NOMO-1 treated with dmso at 0.1 percent for 144 hours (cell line): ENCODE results near the gene LCLAT1.

Source experiments
- DNase-seq: peaks from one replicate; lab custom pipeline; 2025; ENCODE audit not compliant: unreplicated experiment; lab: John Stamatoyannopoulos, UW

LCLAT1 gene

GRCh38 chr2:30663806-30664205, 216.8 kb downstream of the LCLAT1 start:
- DNase-seq: no peak

- no peak for DNase-seq
These were observed 217.8 kb downstream of the LCLAT1 start for GRCh38 chr2:30664761-30665358.

- no peak for DNase-seq
These were observed 218.8 kb downstream of the LCLAT1 start for GRCh38 chr2:30665761-30666265.

- no peak for DNase-seq
These were observed 219.3 kb downstream of the LCLAT1 start for GRCh38 chr2:30666266-30666874.

- no peak for DNase-seq
These were observed 223.4 kb downstream of the LCLAT1 start for GRCh38 chr2:30670453-30670852.

GRCh38 chr2:30673127-30673526, 226.1 kb downstream of the LCLAT1 start:
- no peak for DNase-seq

- no peak for DNase-seq
These were observed 228.7 kb downstream of the LCLAT1 start for GRCh38 chr2:30675758-30676157.

GRCh38 chr2:30677231-30677630, 230.2 kb downstream of the LCLAT1 start:
- DNase-seq: no peak

GRCh38 chr2:30677861-30678385, 230.9 kb downstream of the LCLAT1 start:
- no peak for DNase-seq

- DNase-seq: no peak
These were observed 231.5 kb downstream of the LCLAT1 start for GRCh38 chr2:30678410-30679137.

GRCh38 chr2:30679426-30680088, 232.5 kb downstream of the LCLAT1 start:
- DNase-seq: no peak

GRCh38 chr2:30680121-30680520, 233.1 kb downstream of the LCLAT1 start:
- DNase-seq: no peak

- no peak for DNase-seq
These were observed 234.0 kb downstream of the LCLAT1 start for GRCh38 chr2:30681022-30681421.

GRCh38 chr2:30683236-30683956, 236.3 kb downstream of the LCLAT1 start:
- no peak for DNase-seq

- DNase-seq: no peak
These were observed 237.0 kb downstream of the LCLAT1 start for GRCh38 chr2:30684026-30684425.

GRCh38 chr2:30684516-30684915, 237.5 kb downstream of the LCLAT1 start:
- no peak for DNase-seq

- DNase-seq: no peak
These were observed 237.9 kb downstream of the LCLAT1 start for GRCh38 chr2:30684996-30685395.

- no peak for DNase-seq
These were observed 239.0 kb downstream of the LCLAT1 start for GRCh38 chr2:30686000-30686399.

GRCh38 chr2:30686669-30687068, 239.6 kb downstream of the LCLAT1 start:
- no peak for DNase-seq

GRCh38 chr2:30688956-30689401, 241.9 kb downstream of the LCLAT1 start:
- DNase-seq: no peak
